ENCODE data around the gene SEMA3F. TPM values are rescaled to one million over a fixed set of nuclear protein-coding genes. Genes with fewer than 3 reads are reported as not detected.

SEMA3F gene
- total and polyA plus RNA-seq, 8 donors, result 1.4 to 8.8 (median 4.9) TPM

- Histone ChIP-seq H3K9me3 (no peaks in the 10 kb centered on the region), H3K4me3 (no peak overlapping the region), H3K27me3 (no peaks in the 10 kb centered on the region), H3K4me1 (no peaks in the 10 kb centered on the region), H3K27ac (no peak overlapping the region), H3K36me3 (no peaks in the 10 kb centered on the region)
- 60 to 71% methylated on average over 6 of the region's 6 CpGs for WGBS, 2 donors
- TF ChIP-seq, protein P1, sequence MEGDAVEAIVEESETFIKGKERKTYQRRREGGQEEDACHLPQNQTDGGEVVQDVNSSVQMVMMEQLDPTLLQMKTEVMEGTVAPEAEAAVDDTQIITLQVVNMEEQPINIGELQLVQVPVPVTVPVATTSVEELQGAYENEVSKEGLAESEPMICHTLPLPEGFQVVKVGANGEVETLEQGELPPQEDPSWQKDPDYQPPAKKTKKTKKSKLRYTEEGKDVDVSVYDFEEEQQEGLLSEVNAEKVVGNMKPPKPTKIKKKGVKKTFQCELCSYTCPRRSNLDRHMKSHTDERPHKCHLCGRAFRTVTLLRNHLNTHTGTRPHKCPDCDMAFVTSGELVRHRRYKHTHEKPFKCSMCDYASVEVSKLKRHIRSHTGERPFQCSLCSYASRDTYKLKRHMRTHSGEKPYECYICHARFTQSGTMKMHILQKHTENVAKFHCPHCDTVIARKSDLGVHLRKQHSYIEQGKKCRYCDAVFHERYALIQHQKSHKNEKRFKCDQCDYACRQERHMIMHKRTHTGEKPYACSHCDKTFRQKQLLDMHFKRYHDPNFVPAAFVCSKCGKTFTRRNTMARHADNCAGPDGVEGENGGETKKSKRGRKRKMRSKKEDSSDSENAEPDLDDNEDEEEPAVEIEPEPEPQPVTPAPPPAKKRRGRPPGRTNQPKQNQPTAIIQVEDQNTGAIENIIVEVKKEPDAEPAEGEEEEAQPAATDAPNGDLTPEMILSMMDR (IDR thresholded peaks at IDR 0.05), result no peak
- intact Hi-C loops (cut with DNase I), result no loop called here
- DNase-seq, result no peak
- no peak for ATAC-seq
- no peak for FAIRE-seq
These were observed 18.3 kb upstream of the SEMA3F start for GRCh38 chr3:50136714-50137405.

DNA sequence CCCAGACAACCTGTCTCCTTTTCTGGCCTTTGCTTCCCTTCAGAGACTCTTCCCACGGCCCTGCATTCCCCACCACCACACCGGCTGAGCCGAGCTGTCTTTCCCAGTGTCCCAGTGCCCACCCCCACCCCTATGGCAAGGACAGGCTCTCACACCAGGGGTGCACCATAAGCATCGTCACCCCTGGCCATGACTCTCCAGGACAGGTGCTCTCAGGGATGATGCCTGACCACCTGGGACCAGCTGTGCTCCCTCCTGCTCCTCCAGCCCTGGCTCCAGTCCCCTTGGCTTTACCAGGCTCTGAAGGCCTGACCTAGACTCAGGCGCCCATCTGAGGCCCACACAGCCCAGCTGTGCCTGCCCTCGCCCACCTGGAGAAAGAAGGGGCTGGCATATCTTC lies 17.6 kb upstream of the SEMA3F start:
- H3K27ac ChIP-seq, result no peak overlapping the region
- H3K27me3 ChIP-seq, result no peaks in the 10 kb centered on the region
- no peaks in the 10 kb centered on the region for H3K9me3 ChIP-seq
- ATAC-seq, result no peak
- no peaks in the 10 kb centered on the region for H3K36me3 ChIP-seq
- no peaks in the 10 kb centered on the region for H3K4me1 ChIP-seq
- TF ChIP-seq, protein P1 (IDR thresholded peaks at IDR 0.05), result no peak
- 83 to 87% methylated on average over 5 to 6 of the region's 6 CpGs for WGBS, 2 donors
- no peak for FAIRE-seq
- no peak overlapping the region for H3K4me3 ChIP-seq
- intact Hi-C loops (cut with DNase I), result no loop called here
- DNase-seq, result no peak

- H3K36me3 ChIP-seq, result no peaks in the 10 kb centered on the region
- intact Hi-C loops (cut with DNase I), result no loop called here
- no peak overlapping the region for H3K27ac ChIP-seq
- DNase-seq (no peak), ATAC-seq (peak in 1 of 4 donors; percentile 19), FAIRE-seq (no peak)
- no peaks in the 10 kb centered on the region for H3K4me1 ChIP-seq
- H3K9me3 ChIP-seq, result no peaks in the 10 kb centered on the region
- TF ChIP-seq, protein P1 (IDR thresholded peaks at IDR 0.05), result no peak
- no peaks in the 10 kb centered on the region for H3K27me3 ChIP-seq
- no peak overlapping the region for H3K4me3 ChIP-seq
- 33 to 35% methylated on average over 13 of the region's 13 CpGs for whole genome bisulfite sequencing, 2 donors
These were observed 16.6 kb upstream of the SEMA3F start for GRCh38 chr3:50138266-50139200.

GRCh38 chr3:50139308-50139707 lies 15.8 kb upstream of the SEMA3F start:
- intact Hi-C loops (cut with DNase I), result no loop called here
- Histone ChIP-seq H3K36me3 (no peaks in the 10 kb centered on the region), H3K27me3 (no peaks in the 10 kb centered on the region), H3K4me1 (no peaks in the 10 kb centered on the region), H3K27ac (no peak overlapping the region), H3K4me3 (no peak overlapping the region), H3K9me3 (no peaks in the 10 kb centered on the region)
- DNase-seq (no peak), FAIRE-seq (no peak), ATAC-seq (no peak)
- WGBS, 2 donors, result 58 to 67% methylated on average over 6 of the region's 6 CpGs
- TF ChIP-seq, protein P1 (IDR thresholded peaks at IDR 0.05), result no peak
